HepG2 (cell line): ENCODE results near the gene PHRF1. TPM values are rescaled to one million over a fixed set of nuclear protein-coding genes. Genes with fewer than 3 reads are reported as not detected.

ENCODE experiments used
- FOXK1 ChIP-seq: sonication (generic); formaldehyde crosslinking; IDR thresholded peaks from 2 replicates; pipeline ENCODE4 v1.4.0; 2020; ENCODE audit warnings: low read depth, missing genetic modification reagents, borderline replicate concordance
- FOXP1 ChIP-seq, 2 experiments: fragments of 450-650 bp in 1 of 2; IDR thresholded peaks; 2 replicates each; pipeline ENCODE4 v1.6.1; 2017 to 2018; ENCODE audit warnings: antibody characterized with exemption in 1 of 2
- HNRNPK ChIP-seq: fragments of 200-400 bp; formaldehyde crosslinking; IDR thresholded peaks from 2 replicates; pipeline ENCODE4 v1.6.1; 2018; ENCODE audit warnings: low read length, low read depth, moderate library complexity, mild to moderate bottlenecking; ENCODE audit not compliant: poor library complexity, severe bottlenecking
- HOXA7 ChIP-seq: sonication (generic); formaldehyde crosslinking; IDR thresholded peaks from 2 replicates; pipeline ENCODE4 v1.8.1; 2022; ENCODE audit warnings: mild to moderate bottlenecking, missing genetic modification reagents, moderate library complexity
- RXRB ChIP-seq: IDR thresholded peaks from 2 replicates; pipeline ENCODE4 v1.6.1; 2016; ENCODE audit warnings: borderline replicate concordance, missing genetic modification reagents, missing compliant biosample characterization
- STAG1 ChIP-seq: sonication (generic); formaldehyde crosslinking; IDR thresholded peaks from 2 replicates; pipeline ENCODE4 v1.4.0; 2020; ENCODE audit warnings: missing genetic modification reagents
- TBX2 ChIP-seq: sonication (generic); formaldehyde crosslinking; IDR thresholded peaks from 2 replicates; pipeline ENCODE4 v1.5.0; 2020; ENCODE audit warnings: missing genetic modification reagents, mild to moderate bottlenecking, borderline replicate concordance
- THYN1 ChIP-seq: sonication (generic); formaldehyde crosslinking; IDR thresholded peaks from 2 replicates; pipeline ENCODE4 v1.8.1; 2023; ENCODE audit warnings: low read depth, mild to moderate bottlenecking, moderate library complexity, missing genetic modification reagents, borderline replicate concordance
- ZNF274 ChIP-seq: sonication (generic); formaldehyde crosslinking; IDR thresholded peaks from 2 replicates; pipeline ENCODE4 v1.5.1; 2020; ENCODE audit warnings: mild to moderate bottlenecking, missing genetic modification reagents
- ZNF276 ChIP-seq: sonication (generic); formaldehyde crosslinking; IDR thresholded peaks from 2 replicates; pipeline ENCODE4 v1.4.0; 2020; ENCODE audit warnings: mild to moderate bottlenecking, low read depth, missing genetic modification reagents
- ZNF326 ChIP-seq: sonication (generic); formaldehyde crosslinking; IDR thresholded peaks from 2 replicates; pipeline ENCODE4 v1.4.0; 2020; ENCODE audit warnings: missing genetic modification reagents, borderline replicate concordance
- ZNF484 ChIP-seq: sonication (generic); formaldehyde crosslinking; IDR thresholded peaks from 2 replicates; pipeline ENCODE4 v1.5.1; 2020; ENCODE audit warnings: mild to moderate bottlenecking, low read depth, missing genetic modification reagents, borderline replicate concordance
- ZNF615 ChIP-seq: sonication (generic); formaldehyde crosslinking; IDR thresholded peaks from 2 replicates; pipeline ENCODE4 v1.5.0; 2020; ENCODE audit warnings: mild to moderate bottlenecking, missing genetic modification reagents, borderline replicate concordance
- polyA plus RNA-seq, 8 experiments: library from polyadenylated mRNA; depleted of rRNA in 3 of 8; stranded (reverse) in 7 of 8; unstranded in 1 of 8; fragments of >200 nt; fragmentation: Illumina TruSeq in 4 of 8; extraction: Trizol in 4 of 8; gene quantifications; 2 replicates each; pipeline versions ENCODE4 v1.2.1 to v1.2.3, GENCODE V29; 2011 to 2016; ENCODE audit warnings: low read depth in 4 of 8, missing spikeins in 1 of 8, mixed read lengths in 1 of 8; ENCODE audit not compliant: insufficient read depth in 1 of 8
- total RNA-seq, 5 experiments: library from RNA; depleted of rRNA; stranded (reverse); fragments of >200 nt; fragmentation: Illumina TruSeq; extraction: Trizol; gene quantifications; 2 replicates each; pipeline ENCODE4 v1.2.3, GENCODE V29; 2016; ENCODE audit warnings: low read depth in 1 of 5
- TF ChIP-seq, protein P1 (sequence below), 2 experiments: fragments of 450-650 bp in 1 of 2; sonication (generic) in 1 of 2; formaldehyde crosslinking in 1 of 2; IDR thresholded peaks; 2 replicates each; pipeline versions ENCODE4 v1.6.1 to v1.8.0; 2016 to 2022; ENCODE audit warnings: antibody characterized with exemption in 1 of 2, mild to moderate bottlenecking in 1 of 2, missing genetic modification reagents in 1 of 2
- TF ChIP-seq, protein P2 (sequence below): sonication (generic); formaldehyde crosslinking; IDR thresholded peaks from 2 replicates; pipeline ENCODE4 v1.4.0; 2020; ENCODE audit warnings: missing genetic modification reagents
- TF ChIP-seq, protein P3 (sequence below): sonication (generic); formaldehyde crosslinking; IDR thresholded peaks from 2 replicates; pipeline ENCODE4 v1.8.0; 2022; ENCODE audit warnings: missing genetic modification reagents, low read depth, mild to moderate bottlenecking, borderline replicate concordance

PHRF1 gene
- total and polyA plus RNA-seq, 2 of the 13 experiments (the other 11 are each of a cell fraction or from before 2014, with no cell fraction given) = 8.2 to 16.7 TPM

DNA sequence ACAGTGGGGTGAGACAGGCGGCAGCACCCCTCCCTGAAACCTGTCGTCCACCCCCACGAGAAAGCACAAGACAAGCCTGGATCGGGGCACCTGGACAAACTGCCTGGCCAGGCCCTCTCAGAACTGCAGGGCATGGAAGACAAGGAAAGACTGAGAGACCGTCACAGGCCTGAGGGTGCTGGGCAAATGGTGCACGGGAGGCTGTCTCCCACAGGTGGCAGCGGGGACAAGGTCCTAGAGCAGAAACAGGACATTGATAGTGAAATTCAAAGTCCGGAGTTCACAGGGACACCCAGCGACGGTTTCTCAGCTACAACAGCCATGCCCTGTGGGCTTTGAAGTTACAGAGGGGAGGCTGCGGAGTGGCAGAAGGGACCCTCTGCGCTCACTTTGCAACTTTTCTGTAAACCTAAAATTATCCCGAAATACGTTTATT, 81.4 kb downstream of the PHRF1 start (continued):
- TF ChIP-seq, protein P1, sequence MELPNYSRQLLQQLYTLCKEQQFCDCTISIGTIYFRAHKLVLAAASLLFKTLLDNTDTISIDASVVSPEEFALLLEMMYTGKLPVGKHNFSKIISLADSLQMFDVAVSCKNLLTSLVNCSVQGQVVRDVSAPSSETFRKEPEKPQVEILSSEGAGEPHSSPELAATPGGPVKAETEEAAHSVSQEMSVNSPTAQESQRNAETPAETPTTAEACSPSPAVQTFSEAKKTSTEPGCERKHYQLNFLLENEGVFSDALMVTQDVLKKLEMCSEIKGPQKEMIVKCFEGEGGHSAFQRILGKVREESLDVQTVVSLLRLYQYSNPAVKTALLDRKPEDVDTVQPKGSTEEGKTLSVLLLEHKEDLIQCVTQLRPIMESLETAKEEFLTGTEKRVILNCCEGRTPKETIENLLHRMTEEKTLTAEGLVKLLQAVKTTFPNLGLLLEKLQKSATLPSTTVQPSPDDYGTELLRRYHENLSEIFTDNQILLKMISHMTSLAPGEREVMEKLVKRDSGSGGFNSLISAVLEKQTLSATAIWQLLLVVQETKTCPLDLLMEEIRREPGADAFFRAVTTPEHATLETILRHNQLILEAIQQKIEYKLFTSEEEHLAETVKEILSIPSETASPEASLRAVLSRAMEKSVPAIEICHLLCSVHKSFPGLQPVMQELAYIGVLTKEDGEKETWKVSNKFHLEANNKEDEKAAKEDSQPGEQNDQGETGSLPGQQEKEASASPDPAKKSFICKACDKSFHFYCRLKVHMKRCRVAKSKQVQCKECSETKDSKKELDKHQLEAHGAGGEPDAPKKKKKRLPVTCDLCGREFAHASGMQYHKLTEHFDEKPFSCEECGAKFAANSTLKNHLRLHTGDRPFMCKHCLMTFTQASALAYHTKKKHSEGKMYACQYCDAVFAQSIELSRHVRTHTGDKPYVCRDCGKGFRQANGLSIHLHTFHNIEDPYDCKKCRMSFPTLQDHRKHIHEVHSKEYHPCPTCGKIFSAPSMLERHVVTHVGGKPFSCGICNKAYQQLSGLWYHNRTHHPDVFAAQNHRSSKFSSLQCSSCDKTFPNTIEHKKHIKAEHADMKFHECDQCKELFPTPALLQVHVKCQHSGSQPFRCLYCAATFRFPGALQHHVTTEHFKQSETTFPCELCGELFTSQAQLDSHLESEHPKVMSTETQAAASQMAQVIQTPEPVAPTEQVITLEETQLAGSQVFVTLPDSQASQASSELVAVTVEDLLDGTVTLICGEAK (IDR thresholded peaks at IDR 0.05) = no peak
- TF ChIP-seq, protein P1 (CRISPR knock-in tag; IDR thresholded peaks at IDR 0.05) = no peak
- peak; percentile 31 for TF ChIP-seq STAG1 (CRISPR knock-in tag)
- TF ChIP-seq FOXK1 (CRISPR knock-in tag) = no peak
- no peak for TF ChIP-seq ZNF326 (CRISPR knock-in tag)
- TF ChIP-seq HNRNPK = no peak
- TF ChIP-seq, protein P2, sequence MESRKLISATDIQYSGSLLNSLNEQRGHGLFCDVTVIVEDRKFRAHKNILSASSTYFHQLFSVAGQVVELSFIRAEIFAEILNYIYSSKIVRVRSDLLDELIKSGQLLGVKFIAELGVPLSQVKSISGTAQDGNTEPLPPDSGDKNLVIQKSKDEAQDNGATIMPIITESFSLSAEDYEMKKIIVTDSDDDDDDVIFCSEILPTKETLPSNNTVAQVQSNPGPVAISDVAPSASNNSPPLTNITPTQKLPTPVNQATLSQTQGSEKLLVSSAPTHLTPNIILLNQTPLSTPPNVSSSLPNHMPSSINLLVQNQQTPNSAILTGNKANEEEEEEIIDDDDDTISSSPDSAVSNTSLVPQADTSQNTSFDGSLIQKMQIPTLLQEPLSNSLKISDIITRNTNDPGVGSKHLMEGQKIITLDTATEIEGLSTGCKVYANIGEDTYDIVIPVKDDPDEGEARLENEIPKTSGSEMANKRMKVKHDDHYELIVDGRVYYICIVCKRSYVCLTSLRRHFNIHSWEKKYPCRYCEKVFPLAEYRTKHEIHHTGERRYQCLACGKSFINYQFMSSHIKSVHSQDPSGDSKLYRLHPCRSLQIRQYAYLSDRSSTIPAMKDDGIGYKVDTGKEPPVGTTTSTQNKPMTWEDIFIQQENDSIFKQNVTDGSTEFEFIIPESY (CRISPR knock-in tag) = peak; percentile 91
- TF ChIP-seq THYN1 = no peak
- TF ChIP-seq FOXP1 (IDR thresholded peaks at IDR 0.05) = no peak
- TF ChIP-seq FOXP1 (CRISPR knock-in tag; IDR thresholded peaks at IDR 0.05) = no peak
- no peak for TF ChIP-seq ZNF276
- no peak for TF ChIP-seq ZNF615 (CRISPR knock-in tag)
- TF ChIP-seq ZNF484 (CRISPR knock-in tag) = no peak
- peak; percentile 67 for TF ChIP-seq RXRB (CRISPR knock-in tag)
- TF ChIP-seq ZNF274 (CRISPR knock-in tag) = no peak
- TF ChIP-seq TBX2 (CRISPR knock-in tag) = no peak
- no peak for TF ChIP-seq HOXA7 (CRISPR knock-in tag)
- TF ChIP-seq, protein P3, sequence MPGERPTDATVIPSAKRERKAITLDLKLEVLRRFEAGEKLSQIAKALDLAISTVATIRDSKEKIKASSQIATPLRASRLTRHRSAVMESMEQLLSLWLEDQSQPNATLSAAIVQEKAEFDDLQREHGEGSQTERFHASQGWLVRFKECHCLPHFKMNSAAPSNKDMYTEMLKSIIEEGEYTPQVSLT = no peak
